OCI-LY7 (cell line): ENCODE measurements around the gene SLC38A4. TPM values are rescaled to one million over a fixed set of nuclear protein-coding genes. Genes with fewer than 3 reads are reported as not detected.

Experiments
- BruUV-seq: library from RNA; stranded (reverse); fragments of 400-500 nt; replicated peaks from 2 replicates; lab custom pipeline; 2021; lab: Mats Ljungman, UMichigan
- CTCF ChIA-PET: fragments of 300-600 bp; sonication (Branson Sonifier 250); formaldehyde crosslinking; loops from one replicate; lab custom pipeline; 2022; ENCODE audit warnings: antibody characterized with exemption; ENCODE audit not compliant: unreplicated experiment; lab: Charles Lee
- POLR2A ChIA-PET: fragments of 300-600 bp; sonication (Branson Sonifier 250); formaldehyde crosslinking; loops from one replicate; lab custom pipeline; 2022; ENCODE audit warnings: antibody characterized with exemption; lab: Charles Lee
- DNase-seq: peaks from one replicate; pipeline ENCODE4 v3.0.0-alpha.2; 2015; ENCODE audit warnings: low spot score
- H2AFZ ChIP-seq: fragments of 200-600 bp; sonication (generic), shearing (Covaris generic); 2 replicates; pipeline ENCODE4 v1.6.1; 2014; ENCODE audit warnings: mild to moderate bottlenecking, antibody characterized with exemption, low read length, moderate library complexity
- H3K27ac ChIP-seq: fragments of 200-600 bp; sonication (generic); 2 replicates; pipeline ENCODE4 v1.5.1; 2014; ENCODE audit warnings: mixed run types, low read depth, mild to moderate bottlenecking, moderate library complexity, low read length, inconsistent platforms; ENCODE audit not compliant: poor library complexity, severe bottlenecking
- H3K36me3 ChIP-seq: fragments of 200-600 bp; sonication (generic); 2 replicates; pipeline ENCODE4 v1.6.1; 2014; ENCODE audit warnings: mild to moderate bottlenecking, antibody characterized with exemption, low read length, moderate library complexity, mixed read lengths; ENCODE audit not compliant: insufficient read depth
- H3K4me1 ChIP-seq: fragments of 200-600 bp; sonication (generic); 2 replicates; pipeline ENCODE4 v1.5.1; 2014; ENCODE audit warnings: mild to moderate bottlenecking, low read length; ENCODE audit not compliant: insufficient read depth, poor library complexity, severe bottlenecking
- H3K4me2 ChIP-seq: fragments of 200-600 bp; sonication (generic); 2 replicates; pipeline ENCODE4 v1.6.1; 2014; ENCODE audit warnings: mild to moderate bottlenecking, low read length
- H3K4me3 ChIP-seq: fragments of 200-600 bp; sonication (generic); 2 replicates; pipeline ENCODE4 v1.5.1; 2014; ENCODE audit warnings: mild to moderate bottlenecking, low read depth, low read length; ENCODE audit not compliant: poor library complexity, severe bottlenecking
- H3K79me2 ChIP-seq: fragments of 200-600 bp; sonication (generic); 2 replicates; pipeline ENCODE4 v1.6.1; 2016; ENCODE audit warnings: low read depth, mild to moderate bottlenecking, low read length, moderate library complexity, mixed read lengths; ENCODE audit not compliant: insufficient read depth
- H3K9me2 ChIP-seq: fragments of 200-600 bp; sonication (generic); 2 replicates; pipeline ENCODE4 v1.6.1; 2016; ENCODE audit warnings: mild to moderate bottlenecking, low read length, mixed read lengths; ENCODE audit not compliant: insufficient read depth
- H3K9me3 ChIP-seq: fragments of 200-600 bp; sonication (generic); 2 replicates; pipeline ENCODE4 v1.6.1; 2014; ENCODE audit warnings: mild to moderate bottlenecking, mixed run types, low read length, mixed read lengths
- H4K20me1 ChIP-seq: fragments of 200-600 bp; sonication (generic); 2 replicates; pipeline ENCODE4 v1.6.1; 2014; ENCODE audit warnings: mild to moderate bottlenecking, antibody characterized with exemption, low read length, moderate library complexity, mixed read lengths; ENCODE audit not compliant: insufficient read depth
- EZH2phosphoT487 ChIP-seq: fragments of 200-600 bp; sonication (generic); IDR thresholded peaks from 2 replicates; pipeline ENCODE4 v1.6.1; 2018; ENCODE audit warnings: low read depth, borderline replicate concordance, mild to moderate bottlenecking, mixed run types, antibody characterized with exemption, low read length, moderate library complexity, mixed read lengths
- intact Hi-C: fragments of 100-400 bp; cut with micrococcal nuclease; formaldehyde crosslinking; loops from one replicate; pipeline ENCODE4 v1.10.0; 2022; ENCODE audit not compliant: unreplicated experiment
- total RNA-seq, 2 experiments: library from RNA; depleted of rRNA in 1 of 2; stranded (reverse); fragments of >200 nt in 1 of 2; shearing (Covaris generic) in 1 of 2; gene quantifications; 2 replicates each; pipeline ENCODE4 v1.2.3, GENCODE V29; 2014 to 2022
- TF ChIP-seq, protein P1 (sequence below): fragments of 200-600 bp; sonication (generic); conservative IDR thresholded peaks from 2 replicates; pipeline ENCODE4 v1.5.1; 2014; ENCODE audit warnings: mild to moderate bottlenecking, antibody characterized with exemption, low read length, moderate library complexity, mixed read lengths

Gene SLC38A4
- total RNA-seq, 2 experiments from 2014 or later = not detected

DNA sequence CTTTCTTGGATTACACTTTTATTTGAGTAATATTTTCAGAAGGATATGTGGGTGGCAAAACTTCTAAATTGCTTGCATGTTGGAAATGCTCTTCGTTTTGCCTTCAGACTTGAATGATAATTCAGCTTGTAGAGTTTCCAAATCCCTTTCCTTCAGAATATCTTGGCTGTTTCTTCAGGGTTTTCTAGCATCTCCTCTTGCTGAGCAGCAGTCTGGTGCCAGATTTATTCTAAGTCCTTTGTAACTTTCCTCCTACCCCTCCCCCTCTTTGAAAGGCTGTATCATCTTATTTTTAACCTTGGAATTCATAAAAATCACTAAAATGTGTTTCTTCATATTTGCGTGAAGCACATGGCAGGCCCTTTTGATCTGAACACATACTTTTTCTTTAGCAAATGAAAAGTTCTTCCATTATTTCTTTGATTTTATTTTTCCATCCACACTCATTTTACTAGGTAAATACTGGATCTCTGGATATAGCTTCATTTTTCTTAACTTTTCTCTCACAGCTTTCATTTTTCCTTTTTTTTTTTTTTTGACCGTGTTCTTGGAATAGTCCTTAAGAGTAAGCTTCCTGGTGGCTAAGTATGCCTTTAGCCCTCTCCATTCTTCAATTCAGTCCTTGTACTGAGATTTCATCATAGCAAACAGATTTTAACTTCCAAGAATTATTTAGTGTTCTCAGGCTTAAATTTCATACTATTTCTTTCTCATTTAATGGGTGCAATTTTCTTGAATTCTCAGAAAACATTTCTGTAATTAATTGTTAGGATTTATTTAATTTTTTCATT is 102.0 kb downstream of the SLC38A4 start:
- no peak for DNase-seq
- no peak overlapping the region for H3K4me2 ChIP-seq
- no peaks in the 10 kb centered on the region for H3K36me3 ChIP-seq
- no peak overlapping the region for H2AFZ ChIP-seq
- ChIA-PET POLR2A (interaction anchor here (0.5 kb wide), 1 partner anchor 546 kb away, joined by 3 read pairs; no protein-coding TSS in a partner anchor), CTCF (no interaction called here)
- no TSS peak for BruUV-seq
- no peaks in the 10 kb centered on the region for H3K9me3 ChIP-seq
- H3K4me1 ChIP-seq = no peaks in the 10 kb centered on the region
- intact Hi-C loops = no loop called here
- H3K27ac ChIP-seq = no peak overlapping the region
- H4K20me1 ChIP-seq = no peaks in the 10 kb centered on the region
- TF ChIP-seq, protein P1, sequence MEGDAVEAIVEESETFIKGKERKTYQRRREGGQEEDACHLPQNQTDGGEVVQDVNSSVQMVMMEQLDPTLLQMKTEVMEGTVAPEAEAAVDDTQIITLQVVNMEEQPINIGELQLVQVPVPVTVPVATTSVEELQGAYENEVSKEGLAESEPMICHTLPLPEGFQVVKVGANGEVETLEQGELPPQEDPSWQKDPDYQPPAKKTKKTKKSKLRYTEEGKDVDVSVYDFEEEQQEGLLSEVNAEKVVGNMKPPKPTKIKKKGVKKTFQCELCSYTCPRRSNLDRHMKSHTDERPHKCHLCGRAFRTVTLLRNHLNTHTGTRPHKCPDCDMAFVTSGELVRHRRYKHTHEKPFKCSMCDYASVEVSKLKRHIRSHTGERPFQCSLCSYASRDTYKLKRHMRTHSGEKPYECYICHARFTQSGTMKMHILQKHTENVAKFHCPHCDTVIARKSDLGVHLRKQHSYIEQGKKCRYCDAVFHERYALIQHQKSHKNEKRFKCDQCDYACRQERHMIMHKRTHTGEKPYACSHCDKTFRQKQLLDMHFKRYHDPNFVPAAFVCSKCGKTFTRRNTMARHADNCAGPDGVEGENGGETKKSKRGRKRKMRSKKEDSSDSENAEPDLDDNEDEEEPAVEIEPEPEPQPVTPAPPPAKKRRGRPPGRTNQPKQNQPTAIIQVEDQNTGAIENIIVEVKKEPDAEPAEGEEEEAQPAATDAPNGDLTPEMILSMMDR = no peak
- TF ChIP-seq EZH2phosphoT487 = no peak
- no peak overlapping the region for H3K4me3 ChIP-seq
- no peaks in the 10 kb centered on the region for H3K9me2 ChIP-seq
- H3K79me2 ChIP-seq = no peaks in the 10 kb centered on the region

DNA sequence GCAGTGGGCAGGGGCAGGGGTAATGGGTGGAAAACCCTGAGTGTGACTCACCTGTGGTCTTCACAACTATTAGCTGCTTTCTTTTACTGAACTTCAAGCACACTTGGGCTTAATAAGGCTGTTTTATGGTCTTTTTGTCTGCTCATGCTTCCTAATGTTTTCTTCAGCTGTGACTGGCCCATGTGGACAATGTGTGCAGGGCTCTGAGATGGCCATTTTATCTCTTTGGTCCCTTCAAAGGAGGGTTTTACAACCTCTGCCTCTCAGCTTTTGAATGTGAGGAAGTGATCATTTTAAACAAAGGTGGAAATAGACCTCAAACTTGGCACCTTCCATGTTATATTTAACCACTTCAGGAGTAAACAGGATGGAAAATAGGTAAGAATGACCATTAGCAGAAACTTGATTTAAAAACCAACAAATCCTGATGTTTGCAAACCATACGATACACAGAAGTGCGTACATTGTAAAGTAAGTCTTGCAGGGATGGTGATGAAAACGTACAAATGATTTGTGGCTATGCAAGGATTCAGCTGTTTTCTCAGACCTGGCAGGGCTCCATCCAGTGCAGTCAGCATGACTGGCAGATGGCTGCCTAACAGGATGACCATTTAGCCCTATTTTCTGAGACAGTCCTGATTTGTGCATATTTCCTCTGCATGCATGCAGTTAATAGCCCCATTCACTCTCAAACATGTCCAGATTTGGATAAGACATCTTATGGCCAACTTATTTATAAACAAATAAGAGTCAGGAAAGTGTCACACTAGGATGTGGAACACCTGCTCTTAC is 103.2 kb downstream of the SLC38A4 start:
- no peak overlapping the region for H3K27ac ChIP-seq
- H3K4me3 ChIP-seq = no peak overlapping the region
- H3K4me2 ChIP-seq = no peak overlapping the region
- no peaks in the 10 kb centered on the region for H3K79me2 ChIP-seq
- TF ChIP-seq EZH2phosphoT487 = no peak
- TF ChIP-seq, protein P1 = no peak
- no peaks in the 10 kb centered on the region for H3K9me3 ChIP-seq
- no TSS peak for BruUV-seq
- no peaks in the 10 kb centered on the region for H3K9me2 ChIP-seq
- ChIA-PET CTCF (no interaction called here), POLR2A (no interaction called here)
- no peaks in the 10 kb centered on the region for H3K36me3 ChIP-seq
- intact Hi-C loops = no loop called here
- no peaks in the 10 kb centered on the region for H4K20me1 ChIP-seq
- DNase-seq = no peak
- no peaks in the 10 kb centered on the region for H3K4me1 ChIP-seq
- no peak overlapping the region for H2AFZ ChIP-seq
